Parietal lobe (tissue), 1 donor: Measurements from ENCODE around the gene PHAF1. TPM values are rescaled to one million over a fixed set of nuclear protein-coding genes. Genes with fewer than 3 reads are reported as not detected.

Source experiments
- total RNA-seq: library from RNA; depleted of rRNA; stranded (reverse); fragments of >200 nt; gene quantifications from one replicate; pipeline ENCODE4 v1.2.3, GENCODE V29; 2014

PHAF1 gene
- 36.3 TPM for total RNA-seq

GRCh38 chr16:67109407-67110135, at the start of gene PHAF1:
Gene PHAF1, plus strand, starts transcription at chr16:67109941. Its CDS starts 235 bp downstream, at chr16:67110176.

GRCh38 chr16:67150833-67151396, 41.2 kb downstream of the PHAF1 start, which contains the start of gene B3GNT9:
Gene B3GNT9, minus strand, starts transcription at chr16:67150998. Its CDS starts 513 bp downstream, at chr16:67150485.

GRCh38 chr16:67164599-67165061, 54.9 kb downstream of the PHAF1 start, which contains the start of gene HSF4:
Gene HSF4, plus strand, starts transcription at chr16:67164745. Its CDS starts 67 bp downstream, at chr16:67164812.

GRCh38 chr16:67170168-67170948, 60.6 kb downstream of the PHAF1 start, which contains the start of gene NOL3:
Gene NOL3, plus strand, starts transcription at chr16:67170538.

GRCh38 chr16:67183627-67184452, 74.1 kb downstream of the PHAF1 start, which contains the start of gene MATCAP1:
Gene MATCAP1, minus strand, starts transcription at chr16:67183963. Its CDS starts 3,353 bp downstream, at chr16:67180610.

GRCh38 chr16:67190041-67190440, 80.3 kb downstream of the PHAF1 start, which contains the start of gene EXOC3L1:
Gene EXOC3L1, minus strand, starts transcription at chr16:67190136. Its CDS starts 460 bp downstream, at chr16:67189676.

GRCh38 chr16:67191995-67192681, 82.4 kb downstream of the PHAF1 start, which contains the start of gene E2F4:
Gene E2F4, plus strand, starts transcription at chr16:67192155. Its CDS starts 73 bp downstream, at chr16:67192228.

Other genes starting within 250 kb of the PHAF1 start
- gene PDP2, start 229.4 kb upstream of the PHAF1 start, total RNA-seq: 12.5 TPM
- gene CDH16, start 191.1 kb upstream of the PHAF1 start, total RNA-seq: not detected
- gene RRAD, start 184.4 kb upstream of the PHAF1 start, total RNA-seq: 0.63 TPM
- 71.1 TPM for gene CIAO2B, start 175.5 kb upstream of the PHAF1 start, total RNA-seq
- gene CES2, start 174.4 kb upstream of the PHAF1 start, total RNA-seq: 40.1 TPM
- 2.5 TPM for gene CES3, start 148.7 kb upstream of the PHAF1 start, total RNA-seq
- 33.8 TPM for gene CES4A, start 121.4 kb upstream of the PHAF1 start, total RNA-seq
- 42.3 TPM for gene CBFB, start 80.8 kb upstream of the PHAF1 start, total RNA-seq
- gene B3GNT9, start 41.1 kb downstream of the PHAF1 start, total RNA-seq: 0.63 TPM
- 0.31 TPM for gene TRADD, start 50.0 kb downstream of the PHAF1 start, total RNA-seq
- gene FBXL8, start 50.0 kb downstream of the PHAF1 start, total RNA-seq: 1.6 TPM
- 11.3 TPM for gene HSF4, start 54.8 kb downstream of the PHAF1 start, total RNA-seq
- gene NOL3, start 60.6 kb downstream of the PHAF1 start, total RNA-seq: 3.4 TPM
- gene MATCAP1, start 74.0 kb downstream of the PHAF1 start, total RNA-seq: 106 TPM
- gene EXOC3L1, start 80.2 kb downstream of the PHAF1 start, total RNA-seq: 0.63 TPM
- 41.0 TPM for gene E2F4, start 82.2 kb downstream of the PHAF1 start, total RNA-seq
- gene ELMO3, start 89.2 kb downstream of the PHAF1 start, total RNA-seq: 0.94 TPM
- 27.2 TPM for gene TMEM208, start 117.2 kb downstream of the PHAF1 start, total RNA-seq
- gene FHOD1, start 137.5 kb downstream of the PHAF1 start, total RNA-seq: 1.9 TPM
- 0.94 TPM for gene SLC9A5, start 139.0 kb downstream of the PHAF1 start, total RNA-seq
- gene PLEKHG4, start 169.6 kb downstream of the PHAF1 start, total RNA-seq: 3.4 TPM
- gene KCTD19, start 216.8 kb downstream of the PHAF1 start, total RNA-seq: 0.31 TPM
- 3.1 TPM for gene LRRC36, start 216.9 kb downstream of the PHAF1 start, total RNA-seq